Measurements from ENCODE around the gene PPP1CC.
"Not testable (repeated sequence)": the region's sequence is repeated elsewhere in the genome, so short reads cannot be mapped to it uniquely, and the experiment has no call there.

PPP1CC gene

DNA sequence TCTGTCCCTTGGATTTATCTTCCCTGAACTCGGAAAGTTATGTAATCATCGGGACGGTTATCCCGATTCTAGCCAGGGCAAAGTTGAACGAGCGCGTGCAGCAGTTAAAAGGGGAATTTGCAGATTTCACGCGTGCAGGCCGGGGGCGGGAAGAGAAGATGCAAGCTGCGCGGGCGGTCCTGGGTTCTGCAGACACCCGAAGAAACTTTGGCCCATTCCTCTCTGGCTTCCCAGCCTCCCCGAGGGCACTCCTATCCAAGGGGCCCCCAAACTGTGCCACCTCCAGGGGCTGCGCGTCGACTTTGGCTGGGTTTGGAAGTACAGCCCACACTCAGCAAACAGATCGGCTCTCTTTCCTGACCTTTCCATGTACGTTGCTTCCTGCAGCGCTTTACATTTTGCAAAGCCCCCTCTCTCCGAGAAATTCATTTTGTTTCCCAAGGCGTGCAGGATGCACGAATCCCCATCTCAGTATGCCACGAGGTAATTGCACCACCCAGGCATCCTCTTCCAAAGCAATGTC lies 941 bp upstream of the PPP1CC start:
- no peak for ATAC-seq
- Mint-ChIP-seq H3K4me3 (peak overlapping the region; percentile 98), H3K4me1 (peaks cover 34% of the 10 kb centered on the region), H3K27ac (no peak overlapping the region), H3K9me3 (no peaks in the 10 kb centered on the region), H3K36me3 (ENCODE audit: low read depth) (peaks cover 22% of the 10 kb centered on the region), H3K27me3 (no peaks in the 10 kb centered on the region)
- DNase-seq = no peak

DNA sequence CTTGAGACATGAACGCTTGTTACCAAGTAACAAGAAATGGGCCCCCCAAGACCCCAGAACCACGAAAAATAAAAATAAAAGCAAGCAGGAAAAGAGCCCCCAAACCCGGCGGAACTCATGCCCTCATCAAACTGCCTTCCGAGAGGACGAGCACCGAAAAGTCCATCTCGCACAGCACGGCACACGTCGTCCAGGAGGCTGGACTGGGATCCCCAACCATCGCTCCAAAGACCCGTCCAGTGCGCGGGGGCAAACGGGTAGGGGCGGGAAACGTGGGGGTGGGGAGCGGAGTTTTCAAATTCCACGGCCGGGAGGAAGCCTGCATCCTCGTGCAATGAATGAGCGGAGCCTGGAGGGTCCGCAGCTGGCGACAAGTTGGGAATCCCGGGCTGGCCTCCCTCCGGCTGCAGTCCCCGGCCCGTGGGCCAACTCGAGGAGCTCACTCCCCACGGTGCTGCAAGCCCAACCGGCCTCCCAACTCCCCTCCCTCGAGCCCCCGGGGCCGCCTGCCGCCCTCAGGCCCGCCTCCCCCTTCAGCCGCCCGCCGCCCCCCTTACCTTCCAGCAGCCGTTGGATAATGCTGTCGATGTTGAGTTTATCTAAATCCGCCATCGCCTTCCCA lies 484 bp downstream of the PPP1CC start:
- Mint-ChIP-seq H3K27me3 (no peaks in the 10 kb centered on the region), H3K27ac (peak overlapping the region; percentile 97), H3K4me3 (peak overlapping the region; percentile 98), H3K9me3 (no peaks in the 10 kb centered on the region), H3K36me3 (ENCODE audit: low read depth) (peaks cover 31% of the 10 kb centered on the region), H3K4me1 (peaks cover 49% of the 10 kb centered on the region)
- ATAC-seq (peak; percentile 1), DNase-seq (no peak)

DNA sequence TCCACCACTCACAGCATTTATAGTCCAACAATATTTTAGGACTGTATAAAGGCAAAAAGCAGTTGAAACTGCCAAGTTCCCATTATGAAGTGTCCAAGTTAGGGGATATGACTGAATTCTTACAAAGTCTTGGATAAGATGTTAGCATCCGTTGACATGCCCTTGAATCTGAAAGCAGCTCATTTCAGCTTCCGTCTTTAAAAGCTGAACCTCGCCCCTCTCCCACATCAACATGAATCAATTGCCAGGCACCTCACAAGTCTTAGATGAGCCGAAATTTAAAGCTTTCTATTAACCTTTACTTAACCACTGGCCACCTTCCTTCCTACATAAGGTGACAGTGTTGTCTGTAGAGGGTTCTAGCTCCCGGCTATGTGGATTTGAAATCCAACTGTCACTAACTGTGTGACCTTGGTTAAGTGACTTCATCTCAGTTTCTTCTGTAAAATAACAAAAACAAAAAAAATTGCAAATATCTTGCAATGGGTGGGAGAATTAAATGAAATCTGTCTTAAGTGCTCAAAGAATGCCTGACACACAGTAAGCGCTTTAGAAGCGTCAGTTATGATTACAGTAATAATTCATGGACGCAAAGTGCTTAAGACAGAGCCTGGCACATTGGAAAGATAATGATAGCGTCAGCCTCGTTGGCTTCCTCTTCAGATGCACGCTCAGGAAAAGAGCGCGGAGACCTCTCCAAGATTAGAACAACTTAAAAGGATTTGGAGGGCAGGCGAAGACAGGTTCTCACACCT lies 1.2 kb downstream of the PPP1CC start:
- peak overlapping the region; percentile 97 for H3K27ac Mint-ChIP-seq
- ATAC-seq (peak; percentile 5), DNase-seq (peak; percentile 17)
- H3K4me1 Mint-ChIP-seq = peaks cover 54% of the 10 kb centered on the region
- no peaks in the 10 kb centered on the region for H3K27me3 Mint-ChIP-seq
- no peaks in the 10 kb centered on the region for H3K9me3 Mint-ChIP-seq
- H3K36me3 Mint-ChIP-seq (ENCODE audit: low read depth) = peaks cover 35% of the 10 kb centered on the region
- peak overlapping the region; percentile 98 for H3K4me3 Mint-ChIP-seq

DNA sequence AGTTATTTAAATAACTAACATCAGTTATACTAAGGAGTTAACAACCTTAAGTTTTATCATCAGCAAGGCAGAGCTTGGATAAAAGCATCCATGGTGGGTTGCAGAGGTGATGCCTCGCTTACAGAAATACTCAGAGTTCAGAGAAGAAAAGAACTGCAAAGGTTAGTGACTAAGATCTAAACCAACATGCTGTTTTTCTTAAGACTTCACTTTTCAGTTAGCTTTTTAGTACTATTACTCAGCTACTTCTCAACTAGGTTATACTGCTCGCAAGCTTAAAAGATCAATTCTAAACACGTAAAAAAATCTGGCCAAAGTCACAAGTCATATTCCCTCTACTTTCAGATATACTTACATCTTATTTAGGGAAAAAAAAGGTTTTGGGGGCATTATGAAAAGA lies 2.8 kb downstream of the PPP1CC start:
- ATAC-seq = peak; percentile 43
- peaks cover 63% of the 10 kb centered on the region for H3K4me1 Mint-ChIP-seq
- H3K36me3 Mint-ChIP-seq (ENCODE audit: low read depth) = peaks cover 46% of the 10 kb centered on the region

DNA sequence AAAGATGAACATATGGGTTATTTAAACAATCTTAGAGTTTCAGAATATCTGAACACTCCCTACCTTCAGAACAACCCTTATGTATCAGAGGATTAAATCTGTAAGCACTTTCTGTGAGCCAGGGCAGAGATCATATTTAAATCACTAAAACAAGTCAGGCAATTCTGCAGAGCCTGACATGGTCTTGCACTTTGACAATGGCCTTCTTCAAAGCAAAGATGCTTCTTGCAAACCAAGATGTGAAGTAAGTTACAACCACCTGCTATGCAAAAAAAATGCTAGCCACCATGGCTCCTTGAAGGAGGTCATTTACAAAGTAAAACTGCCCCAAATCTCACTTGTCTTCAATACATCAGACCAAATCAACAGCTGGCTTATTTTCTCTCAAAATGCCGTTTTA lies 3.2 kb downstream of the PPP1CC start:
- H3K36me3 Mint-ChIP-seq (ENCODE audit: low read depth) = peaks cover 49% of the 10 kb centered on the region
- no peak for DNase-seq
- H3K4me3 Mint-ChIP-seq = peak overlapping the region; percentile 98
- peak overlapping the region; percentile 71 for H3K27ac Mint-ChIP-seq
- no peak for ATAC-seq
- H3K4me1 Mint-ChIP-seq = peaks cover 66% of the 10 kb centered on the region
- no peaks in the 10 kb centered on the region for H3K9me3 Mint-ChIP-seq
- no peaks in the 10 kb centered on the region for H3K27me3 Mint-ChIP-seq

More for the DNA sequence above, 2.8 kb downstream of the PPP1CC start:
- Mint-ChIP-seq H3K27me3 (no peaks in the 10 kb centered on the region), H3K9me3 (no peaks in the 10 kb centered on the region), H3K4me3 (peak overlapping the region; percentile 98), H3K27ac (peak overlapping the region; percentile 71)
- DNase-seq = no peak

DNA sequence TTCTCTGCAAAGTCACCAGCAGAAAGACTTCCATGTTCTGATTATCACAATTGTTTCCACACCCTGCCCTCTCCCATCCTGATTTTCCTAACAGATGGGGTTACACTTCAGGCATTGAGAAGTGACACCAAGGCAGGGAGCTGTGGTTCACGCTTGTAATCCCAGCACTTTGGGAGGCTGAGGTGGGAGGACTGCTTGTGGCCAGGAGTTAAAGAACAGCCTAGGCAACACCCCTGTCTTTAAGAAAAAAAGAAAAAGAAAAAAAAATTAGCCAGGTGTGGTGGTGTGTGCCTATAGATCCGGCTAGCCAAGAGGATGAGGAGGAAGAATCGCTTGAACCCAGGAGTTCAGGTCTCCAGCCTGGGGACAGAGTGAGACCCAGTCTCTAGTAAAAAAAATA lies 5.2 kb downstream of the PPP1CC start:
- H3K4me1 Mint-ChIP-seq = peaks cover 72% of the 10 kb centered on the region
- no peaks in the 10 kb centered on the region for H3K27me3 Mint-ChIP-seq
- peaks cover 60% of the 10 kb centered on the region for H3K36me3 Mint-ChIP-seq (ENCODE audit: low read depth)
- DNase-seq = no peak
- ATAC-seq = no peak
- peak overlapping the region; percentile 77 for H3K4me3 Mint-ChIP-seq
- no peaks in the 10 kb centered on the region for H3K9me3 Mint-ChIP-seq
- H3K27ac Mint-ChIP-seq = peak overlapping the region; percentile 62

DNA sequence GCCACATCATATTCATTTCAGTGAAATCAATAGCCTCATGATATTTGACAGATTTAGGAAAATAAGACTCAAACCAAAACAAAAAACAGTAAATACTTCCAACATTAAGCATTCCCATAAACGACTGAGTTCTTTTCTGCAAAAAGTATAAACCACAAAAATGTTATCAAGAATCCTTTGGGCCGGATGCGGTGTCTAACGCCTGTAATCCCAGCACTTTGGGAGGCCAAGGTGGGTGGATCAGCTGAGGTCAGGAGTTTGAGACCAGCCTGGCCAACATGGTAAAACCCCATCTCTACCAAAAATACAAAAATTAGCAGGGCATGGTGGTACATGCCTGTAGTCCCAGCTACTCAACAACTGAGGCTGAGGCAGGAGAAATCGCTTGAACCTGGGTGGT lies 5.7 kb downstream of the PPP1CC start:
- H3K27ac Mint-ChIP-seq = peak overlapping the region; percentile 59

DNA sequence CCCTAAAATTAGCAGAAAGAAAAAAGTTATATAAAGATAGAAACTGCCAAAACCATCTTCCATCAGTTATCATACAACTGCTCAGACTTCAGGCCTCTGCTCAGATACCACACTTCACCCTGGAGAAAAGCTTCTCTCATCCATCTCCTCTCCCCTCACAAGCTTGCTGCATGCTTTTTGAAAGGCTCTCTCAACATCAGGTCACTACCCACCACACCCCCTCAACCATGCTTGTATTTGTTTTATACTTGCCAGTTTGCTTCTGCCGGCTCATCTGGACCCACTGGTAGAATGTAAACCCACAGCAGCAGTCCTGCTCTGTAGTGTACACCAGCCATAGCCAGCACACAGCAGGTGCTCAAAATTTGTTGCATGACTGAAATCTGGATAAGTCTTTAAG lies 8.8 kb downstream of the PPP1CC start:
- H3K27me3 Mint-ChIP-seq = no peaks in the 10 kb centered on the region
- no peak for ATAC-seq
- peaks cover 74% of the 10 kb centered on the region for H3K36me3 Mint-ChIP-seq (ENCODE audit: low read depth)
- no peaks in the 10 kb centered on the region for H3K9me3 Mint-ChIP-seq
- DNase-seq = no peak
- H3K4me3 Mint-ChIP-seq = no peak overlapping the region
- H3K4me1 Mint-ChIP-seq = peaks cover 76% of the 10 kb centered on the region
- peak overlapping the region; percentile 40 for H3K27ac Mint-ChIP-seq

More for the DNA sequence above, 5.7 kb downstream of the PPP1CC start:
- H3K4me1 Mint-ChIP-seq = peaks cover 77% of the 10 kb centered on the region
- not testable (repeated sequence) for H3K9me3 Mint-ChIP-seq, H3K4me3 Mint-ChIP-seq, H3K27me3 Mint-ChIP-seq, DNase-seq, ATAC-seq
- H3K36me3 Mint-ChIP-seq (ENCODE audit: low read depth) = peaks cover 63% of the 10 kb centered on the region

DNA sequence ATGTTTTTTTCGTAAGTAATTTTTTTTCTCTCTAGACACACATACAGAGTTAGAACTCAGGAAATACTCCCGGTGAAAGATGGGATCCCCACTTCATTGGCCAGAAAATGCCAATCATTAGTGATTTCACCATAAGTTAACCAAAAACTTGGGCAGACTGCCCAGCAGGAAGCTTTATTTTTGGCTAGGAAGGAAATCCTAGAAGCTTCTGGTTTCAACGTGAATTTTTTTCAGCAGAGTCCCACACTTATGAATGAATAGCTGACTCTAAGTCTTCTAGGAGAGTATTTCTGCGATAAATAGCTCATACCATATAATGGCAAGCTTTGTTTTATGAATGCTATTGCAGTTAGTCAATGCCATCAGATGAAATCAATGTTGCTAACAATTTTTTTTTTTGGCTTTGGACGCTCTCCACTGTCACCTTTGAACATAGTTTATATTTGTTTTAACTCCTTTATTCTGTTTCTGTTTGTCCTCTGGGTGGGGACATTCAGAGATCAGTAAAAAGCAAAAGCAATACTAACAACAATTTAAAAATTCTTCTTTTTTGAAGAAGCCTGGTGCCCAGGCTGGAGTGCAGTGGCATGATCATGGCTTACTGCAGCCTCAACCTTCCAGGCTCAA lies 9.5 kb downstream of the PPP1CC start:
- Mint-ChIP-seq H3K4me1 (peaks cover 76% of the 10 kb centered on the region), H3K36me3 (ENCODE audit: low read depth) (peaks cover 73% of the 10 kb centered on the region), H3K27ac (no peak overlapping the region), H3K27me3 (no peaks in the 10 kb centered on the region), H3K4me3 (no peak overlapping the region), H3K9me3 (no peaks in the 10 kb centered on the region)
- no peak for ATAC-seq
- no peak for DNase-seq

DNA sequence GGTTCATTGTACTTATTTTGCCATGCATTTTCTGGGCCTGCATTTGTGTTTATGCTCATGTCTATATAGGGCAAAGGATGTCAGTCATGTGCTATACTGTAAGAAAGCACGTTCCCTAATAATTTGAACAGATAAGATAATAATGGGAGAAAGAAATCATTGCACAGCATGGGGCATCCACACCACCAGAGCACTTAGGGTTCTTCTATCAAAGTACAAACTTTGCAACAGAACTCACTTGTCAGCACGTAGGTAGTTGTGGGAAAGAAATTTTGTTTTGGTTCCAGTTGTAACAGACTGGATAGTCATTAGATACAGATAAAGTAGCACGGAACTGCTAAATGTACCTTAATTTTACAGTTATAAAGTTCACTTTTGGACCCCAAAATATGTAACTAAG lies 10.1 kb downstream of the PPP1CC start:
- Mint-ChIP-seq H3K27me3 (no peaks in the 10 kb centered on the region), H3K27ac (peak overlapping the region; percentile 14), H3K4me1 (peaks cover 74% of the 10 kb centered on the region), H3K9me3 (no peaks in the 10 kb centered on the region), H3K4me3 (no peak overlapping the region), H3K36me3 (ENCODE audit: low read depth) (peaks cover 75% of the 10 kb centered on the region)
- DNase-seq (no peak), ATAC-seq (no peak)

DNA sequence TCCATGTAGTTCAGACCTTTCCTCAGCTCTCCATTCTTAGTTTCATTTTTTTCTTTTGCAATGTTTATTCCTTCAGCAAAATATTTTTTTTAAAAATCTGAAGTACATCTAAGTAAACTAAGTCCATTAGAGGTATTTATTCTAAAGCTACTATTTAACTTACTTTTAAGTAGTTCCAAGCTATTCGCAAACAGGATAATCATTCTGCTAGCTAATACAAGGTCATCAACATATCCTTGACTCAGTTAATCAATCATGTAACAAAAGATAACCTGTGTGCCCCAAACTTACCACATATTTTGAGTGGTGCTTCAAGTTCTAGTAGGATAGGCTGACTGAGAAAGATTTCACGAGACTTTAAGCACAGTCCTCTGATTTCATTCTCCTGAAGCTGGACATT lies 11.2 kb downstream of the PPP1CC start:
- peaks cover 75% of the 10 kb centered on the region for H3K36me3 Mint-ChIP-seq (ENCODE audit: low read depth)
- H3K9me3 Mint-ChIP-seq = no peaks in the 10 kb centered on the region
- ATAC-seq = no peak
- H3K27ac Mint-ChIP-seq = no peak overlapping the region
- no peaks in the 10 kb centered on the region for H3K27me3 Mint-ChIP-seq
- H3K4me1 Mint-ChIP-seq = peaks cover 75% of the 10 kb centered on the region
- H3K4me3 Mint-ChIP-seq = no peak overlapping the region
- DNase-seq = no peak

DNA sequence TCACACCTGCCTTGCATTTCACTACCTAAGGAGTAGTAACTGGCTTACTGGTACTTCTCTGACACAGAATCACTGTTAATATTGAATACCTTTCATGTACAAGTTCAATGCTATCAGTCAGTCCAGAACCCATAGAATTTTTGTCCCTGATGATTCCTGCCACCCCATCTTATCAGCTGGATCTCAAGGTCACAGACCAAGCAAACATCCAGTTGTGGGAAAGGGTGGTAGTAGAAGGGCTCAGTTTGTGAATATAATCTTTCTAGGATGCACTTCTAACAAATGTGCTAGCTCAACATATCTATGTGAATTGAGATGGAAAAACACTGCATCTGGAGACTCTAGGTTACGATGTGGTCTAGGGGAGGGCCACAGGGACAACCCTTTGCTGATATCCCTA lies 14.1 kb downstream of the PPP1CC start:
- peaks cover 60% of the 10 kb centered on the region for H3K4me1 Mint-ChIP-seq
- DNase-seq (no peak), ATAC-seq (no peak)
- H3K9me3 Mint-ChIP-seq = no peaks in the 10 kb centered on the region
- H3K4me3 Mint-ChIP-seq = no peak overlapping the region
- H3K36me3 Mint-ChIP-seq (ENCODE audit: low read depth) = peaks cover 76% of the 10 kb centered on the region
- peak overlapping the region; percentile 67 for H3K27ac Mint-ChIP-seq
- no peaks in the 10 kb centered on the region for H3K27me3 Mint-ChIP-seq

DNA sequence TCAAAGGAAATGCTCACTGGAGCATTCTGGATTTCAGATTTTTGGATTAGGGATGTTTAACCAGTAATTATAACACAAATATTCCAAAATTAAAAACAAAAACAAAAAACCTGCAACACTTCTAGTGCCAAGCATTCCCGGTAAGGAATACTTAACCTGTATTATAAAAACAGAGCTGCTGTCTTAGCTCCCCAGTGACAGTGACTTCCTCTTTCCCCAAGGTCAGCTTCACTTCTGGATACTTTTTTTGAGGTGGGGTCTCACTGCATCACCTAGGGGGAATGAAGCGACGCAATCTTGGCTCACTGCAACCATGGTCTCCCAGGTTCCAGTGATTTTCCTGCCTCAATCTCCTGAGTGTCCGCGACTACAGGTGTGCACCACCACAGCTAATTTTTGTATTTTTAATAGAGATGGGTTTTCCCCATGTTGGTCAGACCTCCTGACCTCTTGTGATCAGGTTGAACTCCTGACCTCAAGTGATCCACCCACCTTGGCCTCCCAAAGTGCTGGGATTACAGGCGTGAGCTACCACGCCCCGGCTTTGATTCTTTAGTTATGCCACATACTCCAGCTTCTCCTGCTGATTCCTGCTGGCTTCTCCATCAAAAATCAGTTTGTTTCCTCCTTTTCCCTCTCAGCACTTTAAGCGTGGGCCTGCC lies 15.9 kb downstream of the PPP1CC start:
- Mint-ChIP-seq H3K36me3 (ENCODE audit: low read depth) (peaks cover 77% of the 10 kb centered on the region), H3K4me1 (peaks cover 42% of the 10 kb centered on the region), H3K9me3 (no peaks in the 10 kb centered on the region), H3K4me3 (no peak overlapping the region), H3K27me3 (no peaks in the 10 kb centered on the region), H3K27ac (peak overlapping the region; percentile 59)
- DNase-seq (no peak), ATAC-seq (no peak)

DNA sequence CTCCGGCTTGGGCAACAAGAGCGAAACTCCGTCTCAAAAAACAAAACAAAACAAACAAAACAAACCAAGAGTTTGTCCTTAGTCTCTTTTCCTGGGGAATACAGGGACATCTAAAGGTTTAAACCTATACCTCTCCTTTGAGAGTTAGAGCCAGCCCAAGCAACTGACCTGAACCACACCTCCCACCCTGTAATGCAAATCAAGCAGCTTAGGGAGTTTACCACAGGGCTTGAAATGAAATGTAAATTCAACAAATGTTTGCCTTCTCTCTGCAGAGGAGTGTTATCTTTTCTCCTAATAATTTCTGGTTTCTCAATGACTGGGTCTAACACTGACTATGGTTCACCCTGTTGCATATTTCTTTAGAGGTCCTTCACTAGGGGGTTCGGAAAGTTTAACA lies 16.7 kb downstream of the PPP1CC start:
- no peaks in the 10 kb centered on the region for H3K9me3 Mint-ChIP-seq
- DNase-seq (no peak), ATAC-seq (no peak)
- peaks cover 34% of the 10 kb centered on the region for H3K4me1 Mint-ChIP-seq
- H3K4me3 Mint-ChIP-seq = no peak overlapping the region
- H3K27me3 Mint-ChIP-seq = no peaks in the 10 kb centered on the region
- peak overlapping the region; percentile 47 for H3K27ac Mint-ChIP-seq
- H3K36me3 Mint-ChIP-seq (ENCODE audit: low read depth) = peaks cover 77% of the 10 kb centered on the region

Measured in activated naive CD8-positive, alpha-beta T cell treated with anti-CD3 and anti-CD28 coated beads, Interleukin-2, amount 50 U/mL, for 24 hours (primary cell).